AG08395 (cell line): ENCODE results near the gene GRIK1.

Source experiments
- DNase-seq: peaks from one replicate; pipeline ENCODE4 v3.0.0; 2012; ENCODE audit warnings: mixed read lengths, low spot score

GRIK1 gene

GRCh38 chr21:29786496-29787360, 153.1 kb downstream of the GRIK1 start:
- DNase-seq = no peak

GRCh38 chr21:29777160-29777559, 162.6 kb downstream of the GRIK1 start:
- no peak for DNase-seq

GRCh38 chr21:29775462-29775861, 164.3 kb downstream of the GRIK1 start:
- no peak for DNase-seq

- DNase-seq = no peak
These were observed 168.2 kb downstream of the GRIK1 start for GRCh38 chr21:29771491-29772066.

GRCh38 chr21:29763674-29764073, 176.1 kb downstream of the GRIK1 start:
- no peak for DNase-seq

GRCh38 chr21:29762570-29763082, 177.2 kb downstream of the GRIK1 start:
- no peak for DNase-seq

GRCh38 chr21:29753216-29753615, 186.6 kb downstream of the GRIK1 start:
- DNase-seq = no peak

GRCh38 chr21:29751473-29752185, 188.2 kb downstream of the GRIK1 start:
- no peak for DNase-seq

GRCh38 chr21:29749957-29750356, 189.8 kb downstream of the GRIK1 start:
- DNase-seq = no peak

- DNase-seq = no peak
These were observed 190.6 kb downstream of the GRIK1 start for GRCh38 chr21:29749223-29749622.

- DNase-seq = no peak
These were observed 191.2 kb downstream of the GRIK1 start for GRCh38 chr21:29748391-29749167.

- DNase-seq = no peak
These were observed 198.0 kb downstream of the GRIK1 start for GRCh38 chr21:29741761-29742160.

- DNase-seq = no peak
These were observed 200.6 kb downstream of the GRIK1 start for GRCh38 chr21:29739176-29739575.

GRCh38 chr21:29738730-29739129, 201.1 kb downstream of the GRIK1 start:
- no peak for DNase-seq

- no peak for DNase-seq
These were observed 202.6 kb downstream of the GRIK1 start for GRCh38 chr21:29737186-29737585.

GRCh38 chr21:29730281-29730680, 209.5 kb downstream of the GRIK1 start:
- DNase-seq = no peak

- DNase-seq = no peak
These were observed 213.8 kb downstream of the GRIK1 start for GRCh38 chr21:29726044-29726443.

- DNase-seq = no peak
These were observed 214.6 kb downstream of the GRIK1 start for GRCh38 chr21:29725025-29725736.

- DNase-seq = no peak
These were observed 217.8 kb downstream of the GRIK1 start for GRCh38 chr21:29721964-29722363.

GRCh38 chr21:29721221-29721620, 218.6 kb downstream of the GRIK1 start:
- DNase-seq = no peak

GRCh38 chr21:29719521-29719920, 220.3 kb downstream of the GRIK1 start:
- DNase-seq = no peak
